Mesenchymal stem cell (in vitro differentiated cells and primary cell): ENCODE measurements around the gene TGM2.

Experiments
- DNase-seq: peaks from one replicate; pipeline ENCODE4 v3.0.0-alpha.2; 2013
- H2AFZ ChIP-seq: one replicate; pipeline ENCODE4 v1.6.1; 2013; ENCODE audit warnings: low read depth, mild to moderate bottlenecking, control low read depth, inconsistent platforms, low read length, moderate library complexity
- H2AK5ac ChIP-seq: 2 replicates; pipeline ENCODE4 v1.6.1; 2013; ENCODE audit warnings: low read length, moderate library complexity, mild to moderate bottlenecking, inconsistent platforms; ENCODE audit not compliant: severe bottlenecking
- H2BK120ac ChIP-seq: one replicate; pipeline ENCODE4 v1.6.1; 2013; ENCODE audit warnings: low read depth, mild to moderate bottlenecking, inconsistent platforms, low read length, moderate library complexity
- H2BK12ac ChIP-seq, 2 experiments: one replicate each; pipeline ENCODE4 v1.6.1; 2013; ENCODE audit warnings: inconsistent platforms in 2 of 2, low read length in 2 of 2, mild to moderate bottlenecking in 2 of 2, moderate library complexity in 2 of 2, control low read depth in 1 of 2
- H2BK15ac ChIP-seq: one replicate; pipeline ENCODE4 v1.6.1; 2013; ENCODE audit warnings: mild to moderate bottlenecking, low read depth, inconsistent platforms; ENCODE audit not compliant: poor library complexity, severe bottlenecking
- H2BK5ac ChIP-seq: 2 replicates; pipeline ENCODE4 v1.6.1; 2013; ENCODE audit warnings: low read depth, mild to moderate bottlenecking, low read length, control low read depth, inconsistent platforms; ENCODE audit not compliant: poor library complexity, severe bottlenecking
- H3K14ac ChIP-seq, 2 experiments: one replicate each; pipeline ENCODE4 v1.6.1; 2013; ENCODE audit warnings: inconsistent platforms in 2 of 2, low read length in 2 of 2, control low read depth in 1 of 2, mild to moderate bottlenecking in 1 of 2, moderate library complexity in 1 of 2
- H3K18ac ChIP-seq, 2 experiments: one replicate each; pipeline ENCODE4 v1.6.1; 2013; ENCODE audit warnings: inconsistent platforms in 2 of 2, low read length in 2 of 2, control low read depth in 1 of 2, low read depth in 1 of 2, mild to moderate bottlenecking in 1 of 2
- H3K23ac ChIP-seq, 2 experiments: one replicate each; pipeline ENCODE4 v1.6.1; 2013; ENCODE audit warnings: inconsistent platforms in 2 of 2, low read length in 2 of 2, mild to moderate bottlenecking in 2 of 2, moderate library complexity in 2 of 2, control low read depth in 1 of 2
- H3K27ac ChIP-seq: 2 replicates; pipeline ENCODE4 v1.5.1; 2013; ENCODE audit warnings: mild to moderate bottlenecking, moderate library complexity, low read length, control low read depth, inconsistent platforms; ENCODE audit not compliant: poor library complexity, severe bottlenecking
- H3K27me3 ChIP-seq, 2 experiments: 2 replicates each; pipeline versions ENCODE4 v1.6.1 to v1.7.0; 2013; ENCODE audit warnings: low read length in 2 of 2, mild to moderate bottlenecking in 2 of 2, moderate library complexity in 2 of 2, control low read depth in 1 of 2, inconsistent platforms in 1 of 2; ENCODE audit not compliant: control insufficient read depth in 1 of 2, insufficient read depth in 1 of 2
- H3K36me3 ChIP-seq, 2 experiments: 2 replicates each; pipeline versions ENCODE4 v1.6.1 to v1.7.0; 2013; ENCODE audit warnings: low read length in 2 of 2, control low read depth in 1 of 2, inconsistent platforms in 1 of 2, low read depth in 1 of 2, mild to moderate bottlenecking in 1 of 2; ENCODE audit not compliant: insufficient read depth in 2 of 2, control insufficient read depth in 1 of 2
- H3K4ac ChIP-seq, 2 experiments: one replicate each; pipeline ENCODE4 v1.6.1; 2013; ENCODE audit warnings: inconsistent platforms in 2 of 2, low read length in 2 of 2, mild to moderate bottlenecking in 2 of 2, moderate library complexity in 2 of 2, control low read depth in 1 of 2, low read depth in 1 of 2
- H3K4me1 ChIP-seq: 2 replicates; pipeline ENCODE4 v1.6.1; 2013; ENCODE audit warnings: low read depth, low read length, control low read depth; ENCODE audit not compliant: control insufficient read depth, insufficient read depth
- H3K4me2 ChIP-seq: 2 replicates; pipeline ENCODE4 v1.6.1; 2013; ENCODE audit warnings: low read length, mild to moderate bottlenecking, inconsistent platforms; ENCODE audit not compliant: poor library complexity, severe bottlenecking
- H3K4me3 ChIP-seq, 2 experiments: 2 replicates each; pipeline versions ENCODE4 v1.5.1 to v1.7.0; 2013; ENCODE audit warnings: low read length in 2 of 2, mild to moderate bottlenecking in 2 of 2, control low read depth in 1 of 2, low read depth in 1 of 2; ENCODE audit not compliant: insufficient read depth in 1 of 2
- H3K79me1 ChIP-seq: replicated peaks from 2 replicates; pipeline ENCODE4 v1.6.1; 2013; ENCODE audit warnings: mild to moderate bottlenecking, control low read depth, low read length, inconsistent platforms; ENCODE audit not compliant: poor library complexity, severe bottlenecking
- H3K9ac ChIP-seq: 2 replicates; pipeline ENCODE4 v1.7.0; 2013; ENCODE audit warnings: mild to moderate bottlenecking, low read length, moderate library complexity
- H3K9me3 ChIP-seq: 2 replicates; pipeline ENCODE4 v1.7.0; 2013; ENCODE audit warnings: mild to moderate bottlenecking, low read length; ENCODE audit not compliant: control insufficient read depth
- H4K8ac ChIP-seq: one replicate; pipeline ENCODE4 v1.6.1; 2013; ENCODE audit warnings: inconsistent platforms, mild to moderate bottlenecking, low read length, moderate library complexity
- H4K91ac ChIP-seq: one replicate; pipeline ENCODE4 v1.6.1; 2013; ENCODE audit warnings: mild to moderate bottlenecking, low read length, inconsistent platforms
- WGBS: methylation state at CpG from one replicate; pipeline ENCODE4 v1.1.7; 2013; ENCODE audit warnings: mixed read lengths; 5-methylcytosine and 5-hydroxymethylcytosine counted together

The TGM2 gene

DNA sequence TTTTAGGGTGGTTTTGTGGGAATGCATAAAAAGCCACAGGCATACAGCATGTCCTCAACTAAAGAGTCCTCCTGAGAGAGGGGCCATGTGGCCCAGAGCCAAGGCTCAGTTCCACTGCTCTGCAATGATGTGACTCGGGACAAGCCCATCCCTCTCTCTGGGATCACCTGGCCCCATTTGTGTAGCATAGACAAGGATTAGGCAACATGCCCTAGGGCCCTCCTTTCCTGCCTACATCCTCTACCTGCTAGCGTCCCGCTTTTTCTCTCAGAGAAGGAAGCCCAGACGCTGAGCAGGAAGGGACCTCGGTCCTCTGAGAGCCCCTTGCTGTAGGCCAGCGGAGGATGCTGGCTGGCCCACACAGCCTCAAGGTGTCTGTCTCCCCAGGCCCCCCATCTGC, 8.8 kb downstream of the TGM2 start:
- Histone ChIP-seq H2AK5ac (no peak overlapping the region), H3K4me3 (no peak overlapping the region), H2BK5ac (no peak overlapping the region), H3K27ac (no peak overlapping the region), H4K8ac (no peak overlapping the region), H4K91ac (no peak overlapping the region), H3K36me3 (peaks cover 0 to 4% of the 10 kb centered on the region in 2 experiments), H3K9me3 (no peaks in the 10 kb centered on the region), H2BK120ac (no peak overlapping the region), H2BK12ac (no peak overlapping the region), H3K4me1 (peaks cover 22% of the 10 kb centered on the region), H3K14ac (no peak overlapping the region), H3K79me1 (no peaks in the 10 kb centered on the region), H3K4ac (no peak overlapping the region), H3K4me2 (no peak overlapping the region), H3K27me3 (no peaks in the 10 kb centered on the region), H3K23ac (no peak overlapping the region), H3K9ac (no peak overlapping the region), H3K18ac (no peak overlapping the region), H2AFZ (no peak overlapping the region), H2BK15ac (no peak overlapping the region)
- WGBS: 91% methylated on average over 6 of the region's 6 CpGs
- DNase-seq: no peak

DNA sequence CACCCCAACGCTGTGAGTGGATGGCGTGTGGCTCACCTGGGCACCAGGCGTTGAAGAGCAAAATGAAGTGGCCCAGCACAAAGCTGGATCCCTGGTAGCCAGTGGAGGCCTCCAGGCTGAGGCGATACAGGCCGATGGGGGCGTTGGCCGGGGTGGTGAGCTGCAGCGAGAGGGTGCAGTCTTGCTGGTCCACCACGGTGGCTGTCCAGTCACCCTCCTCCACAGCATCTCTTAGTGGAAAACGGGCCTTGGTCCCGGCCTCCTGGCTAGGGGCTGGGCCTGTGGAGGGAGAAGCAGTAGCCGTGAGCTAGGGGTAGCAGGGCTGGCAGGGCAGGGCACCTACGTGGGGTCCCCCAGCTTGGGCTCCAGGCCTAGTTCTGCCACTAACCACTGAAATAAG, 9.3 kb downstream of the TGM2 start:
- no peak overlapping the region for H3K27ac ChIP-seq
- H2BK12ac ChIP-seq: peak overlapping the region; percentile 10 to 20
- H3K4me2 ChIP-seq: no peak overlapping the region
- no peaks in the 10 kb centered on the region for H3K79me1 ChIP-seq
- no peak overlapping the region for H4K8ac ChIP-seq
- H2AK5ac ChIP-seq: no peak overlapping the region
- no peak overlapping the region for H2AFZ ChIP-seq
- peaks cover 0 to 5% of the 10 kb centered on the region in 2 experiments for H3K36me3 ChIP-seq
- H3K14ac ChIP-seq: no peak overlapping the region
- no peak overlapping the region for H3K9ac ChIP-seq
- DNase-seq: no peak
- H2BK15ac ChIP-seq: peak overlapping the region; percentile 27
- H3K18ac ChIP-seq: peak overlapping the region in 1 of 2 experiments; percentile 1
- no peak overlapping the region for H3K4ac ChIP-seq
- no peak overlapping the region for H3K23ac ChIP-seq
- H3K4me3 ChIP-seq: no peak overlapping the region
- 98% methylated on average over 10 of the region's 13 CpGs for WGBS
- peak overlapping the region; percentile 70 for H4K91ac ChIP-seq
- H3K27me3 ChIP-seq: no peaks in the 10 kb centered on the region
- no peak overlapping the region for H2BK120ac ChIP-seq
- H3K4me1 ChIP-seq: peaks cover 22% of the 10 kb centered on the region
- no peak overlapping the region for H2BK5ac ChIP-seq
- H3K9me3 ChIP-seq: no peaks in the 10 kb centered on the region

DNA sequence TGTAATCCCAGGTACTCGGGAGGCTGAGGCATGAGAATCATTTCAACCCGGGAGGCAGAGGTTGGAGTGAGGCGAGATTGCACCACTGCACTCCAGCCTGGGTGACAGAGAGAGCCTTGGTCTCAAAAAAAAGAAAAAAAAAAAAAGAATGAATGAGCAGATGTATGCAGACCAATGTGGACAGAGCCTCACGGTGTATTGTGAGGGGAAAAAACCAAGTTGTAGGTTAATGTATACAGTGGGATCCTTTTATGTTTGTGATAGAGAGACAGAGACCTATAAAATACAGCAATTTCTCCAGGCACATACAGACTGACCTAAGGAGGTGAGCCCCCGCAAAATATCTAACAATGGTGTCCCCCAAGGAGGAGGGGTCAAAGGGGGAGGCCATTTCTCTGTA, 11.7 kb downstream of the TGM2 start:
- no peak overlapping the region for H3K18ac ChIP-seq
- no peak overlapping the region for H4K91ac ChIP-seq
- peaks cover 4% of the 10 kb centered on the region for H3K9me3 ChIP-seq
- no peak overlapping the region for H3K14ac ChIP-seq
- peaks cover 23% of the 10 kb centered on the region for H3K4me1 ChIP-seq
- no peak overlapping the region for H2AK5ac ChIP-seq
- peak overlapping the region in 1 of 2 experiments; percentile 11 for H2BK12ac ChIP-seq
- H3K23ac ChIP-seq: no peak overlapping the region
- H2BK120ac ChIP-seq: no peak overlapping the region
- peaks cover 4 to 12% of the 10 kb centered on the region in 2 experiments for H3K36me3 ChIP-seq
- H3K9ac ChIP-seq: no peak overlapping the region
- H3K4ac ChIP-seq: no peak overlapping the region
- no peak overlapping the region for H3K27ac ChIP-seq
- no peak overlapping the region for H3K4me2 ChIP-seq
- H2BK5ac ChIP-seq: no peak overlapping the region
- 99% methylated on average over 5 of the region's 5 CpGs for WGBS
- no peak overlapping the region for H2BK15ac ChIP-seq
- H3K79me1 ChIP-seq: no peaks in the 10 kb centered on the region
- H2AFZ ChIP-seq: no peak overlapping the region
- H4K8ac ChIP-seq: no peak overlapping the region
- DNase-seq: no peak
- no peaks in the 10 kb centered on the region for H3K27me3 ChIP-seq
- no peak overlapping the region for H3K4me3 ChIP-seq

DNA sequence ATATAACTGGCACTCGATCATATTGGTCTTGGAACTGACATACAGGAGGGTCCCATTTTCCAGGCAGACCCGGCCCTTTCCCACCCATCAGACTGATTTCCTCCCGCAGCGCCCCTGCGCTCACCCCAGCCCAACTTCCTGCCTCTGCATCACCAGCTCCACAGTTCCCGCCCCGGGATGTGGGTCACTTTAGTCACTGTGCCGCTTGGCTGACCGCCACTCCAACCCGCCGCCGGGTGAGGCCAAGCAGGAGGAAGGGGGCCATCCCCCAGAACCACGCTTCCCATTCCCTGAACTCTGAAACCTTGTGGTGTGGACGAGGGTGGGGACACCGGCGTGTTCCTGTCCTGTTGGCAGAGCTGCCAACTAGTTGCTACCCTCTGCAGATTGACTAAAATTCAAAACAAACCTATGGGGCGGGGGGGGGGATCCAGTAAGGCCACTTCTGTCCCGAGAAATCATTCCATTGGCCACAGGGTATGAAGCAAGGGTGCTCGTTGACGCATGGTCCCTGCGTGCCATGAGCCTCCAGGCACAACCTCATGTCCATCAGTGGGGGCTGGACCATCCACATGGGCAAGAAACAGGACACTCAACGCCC, 12.3 kb downstream of the TGM2 start:
- Histone ChIP-seq H3K4me3 (no peak overlapping the region), H3K4me1 (peaks cover 23% of the 10 kb centered on the region), H3K4me2 (peak overlapping the region; percentile 62), H3K18ac (peak overlapping the region; percentile 15 to 74), H2BK5ac (peak overlapping the region; percentile 46), H2BK15ac (no peak overlapping the region), H4K8ac (peak overlapping the region; percentile 33), H2BK12ac (peak overlapping the region in 1 of 2 experiments; percentile 75), H2BK120ac (no peak overlapping the region), H3K23ac (no peak overlapping the region), H2AFZ (no peak overlapping the region), H3K36me3 (peaks cover 4 to 13% of the 10 kb centered on the region in 2 experiments), H3K4ac (peak overlapping the region in 1 of 2 experiments; percentile 44), H3K9ac (no peak overlapping the region), H2AK5ac (no peak overlapping the region), H3K9me3 (peaks cover 4% of the 10 kb centered on the region), H3K27me3 (no peaks in the 10 kb centered on the region), H3K79me1 (no peaks in the 10 kb centered on the region), H3K14ac (no peak overlapping the region), H4K91ac (peak overlapping the region; percentile 1), H3K27ac (peak overlapping the region; percentile 97)
- WGBS: 87% methylated on average over 22 of the region's 22 CpGs
- no peak for DNase-seq
